Prostate gland (tissue), 2 donors: ENCODE measurements around the gene SLC7A6OS. TPM values are rescaled to one million over a fixed set of nuclear protein-coding genes. Genes with fewer than 3 reads are reported as not detected.

Experiments
- DNase-seq: peaks from one replicate; pipeline ENCODE4 v3.0.0-alpha.2; 2019; ENCODE audit warnings: low spot score
- H3K27ac ChIP-seq, 2 donors: fragments of 200-600 bp; sonication (generic); 2 replicates each; pipeline ENCODE4 v1.5.1; 2017 to 2019
- H3K27me3 ChIP-seq: fragments of 200-600 bp; sonication (generic); replicated peaks from 2 replicates; pipeline ENCODE4 v1.5.1; 2019; ENCODE audit not compliant: insufficient read depth
- H3K36me3 ChIP-seq, 2 donors: fragments of 200-600 bp; sonication (generic); 1 replicate in 1 of 2; 2 replicates in 1 of 2; pipeline versions ENCODE4 v1.5.1 to v1.8.1; 2017 to 2019
- H3K4me1 ChIP-seq: fragments of 200-600 bp; sonication (generic); replicated peaks from 2 replicates; pipeline ENCODE4 v1.5.1; 2019
- H3K4me3 ChIP-seq, 2 donors: fragments of 200-600 bp; sonication (generic); 2 replicates each; pipeline ENCODE4 v1.5.1; 2017 to 2019
- H3K9me3 ChIP-seq: fragments of 200-600 bp; sonication (generic); 2 replicates; pipeline ENCODE4 v1.5.1; 2017
- CTCF ChIP-seq, 4 experiments: fragments of 200-600 bp in 2 of 4; fragments of 450-650 bp in 2 of 4; sonication (generic) in 2 of 4; IDR thresholded peaks; 1 replicate in 3 of 4; 2 replicates in 1 of 4; pipeline ENCODE4 v1.5.1; 2016 to 2019; ENCODE audit warnings: antibody characterized with exemption in 4 of 4, mild to moderate bottlenecking in 2 of 4, moderate library complexity in 2 of 4
- POLR2A ChIP-seq: fragments of 450-650 bp; IDR thresholded peaks from one replicate; pipeline ENCODE4 v1.6.1; 2016; ENCODE audit warnings: antibody characterized with exemption, mild to moderate bottlenecking
- POLR2AphosphoS5 ChIP-seq: sonication (generic); formaldehyde crosslinking; IDR thresholded peaks from one replicate; pipeline ENCODE4 v1.6.1; 2017; ENCODE audit warnings: antibody characterized with exemption
- WGBS: methylation state at CpG from one replicate; pipeline ENCODE4 v1.1.5; 2018; 5-methylcytosine and 5-hydroxymethylcytosine counted together
- intact Hi-C: fragments of 100-400 bp; cut with DNase I; formaldehyde crosslinking; loops from one replicate; pipeline ENCODE4 v1.14.2; 2022
- total RNA-seq, 2 donors: library from RNA; depleted of rRNA; stranded (reverse); fragments of >200 nt; gene quantifications; one replicate each; pipeline ENCODE4 v1.1.0, GENCODE V29; 2016

The SLC7A6OS gene
- total RNA-seq, 2 donors from 2014 or later: 10.0 to 23.6 TPM

- Histone ChIP-seq H3K4me1 (peaks cover 3% of the 10 kb centered on the region), H3K27ac (no peak overlapping the region), H3K4me3 (no peak overlapping the region), H3K27me3 (no peaks in the 10 kb centered on the region), H3K9me3 (no peaks in the 10 kb centered on the region), H3K36me3 (peaks cover 5 to 10% of the 10 kb centered on the region in 2 donors)
- 81% methylated on average over 7 of the region's 9 CpGs for WGBS
- DNase-seq: no peak
- TF ChIP-seq POLR2AphosphoS5: no peak
- no peak for TF ChIP-seq CTCF (IDR thresholded peaks at IDR 0.05)
- TF ChIP-seq POLR2A: no peak
- intact Hi-C loops: no loop called here
Measured at GRCh38 chr16:68357521-68357922, 46.8 kb upstream of the SLC7A6OS start.

- H3K27ac ChIP-seq: no peak overlapping the region
- peaks cover 3% of the 10 kb centered on the region for H3K4me1 ChIP-seq
- no peaks in the 10 kb centered on the region for H3K27me3 ChIP-seq
- no peak for DNase-seq
- H3K36me3 ChIP-seq: peaks cover 10% of the 10 kb centered on the region in 2 donors
- 90% methylated on average over 5 of the region's 5 CpGs for WGBS
- no peaks in the 10 kb centered on the region for H3K9me3 ChIP-seq
- intact Hi-C loops: no loop called here
- no peak overlapping the region for H3K4me3 ChIP-seq
- TF ChIP-seq POLR2AphosphoS5: no peak
- no peak for TF ChIP-seq POLR2A
- no peak for TF ChIP-seq CTCF (IDR thresholded peaks at IDR 0.05)
Measured at GRCh38 chr16:68356919-68357286, 46.2 kb upstream of the SLC7A6OS start.

GRCh38 chr16:68356249-68356918 lies 45.6 kb upstream of the SLC7A6OS start:
- TF ChIP-seq POLR2A (no peak), POLR2AphosphoS5 (no peak), CTCF (IDR thresholded peaks at IDR 0.05) (no peak)
- intact Hi-C loops: no loop called here
- no peak overlapping the region for H3K4me3 ChIP-seq
- no peak for DNase-seq
- peaks cover under 1% of the 10 kb centered on the region for H3K4me1 ChIP-seq
- H3K9me3 ChIP-seq: no peaks in the 10 kb centered on the region
- H3K27ac ChIP-seq: no peak overlapping the region
- H3K36me3 ChIP-seq: peaks cover 10% of the 10 kb centered on the region in 2 donors
- H3K27me3 ChIP-seq: no peaks in the 10 kb centered on the region
- 83% methylated on average over 26 of the region's 28 CpGs for WGBS

- peaks cover 10% of the 10 kb centered on the region in 2 donors for H3K36me3 ChIP-seq
- no peak overlapping the region for H3K4me3 ChIP-seq
- H3K27me3 ChIP-seq: no peaks in the 10 kb centered on the region
- H3K9me3 ChIP-seq: no peaks in the 10 kb centered on the region
- H3K4me1 ChIP-seq: no peaks in the 10 kb centered on the region
- 84% methylated on average over 26 of the region's 28 CpGs for WGBS
- H3K27ac ChIP-seq: no peak overlapping the region
- DNase-seq: no peak
- no peak for TF ChIP-seq POLR2AphosphoS5
- no peak for TF ChIP-seq CTCF (IDR thresholded peaks at IDR 0.05)
- no peak for TF ChIP-seq POLR2A
- intact Hi-C loops: no loop called here
Measured at GRCh38 chr16:68355447-68356248, 44.9 kb upstream of the SLC7A6OS start.
